HUDEP-2 (cell line): ENCODE results near the gene DCST1.

Source experiments
- DNase-seq, 76 experiments: peaks; one replicate each; lab custom pipeline; 2025; ENCODE audit not compliant: unreplicated experiment in 76 of 76; lab: John Stamatoyannopoulos, UW

DCST1 gene

DNA sequence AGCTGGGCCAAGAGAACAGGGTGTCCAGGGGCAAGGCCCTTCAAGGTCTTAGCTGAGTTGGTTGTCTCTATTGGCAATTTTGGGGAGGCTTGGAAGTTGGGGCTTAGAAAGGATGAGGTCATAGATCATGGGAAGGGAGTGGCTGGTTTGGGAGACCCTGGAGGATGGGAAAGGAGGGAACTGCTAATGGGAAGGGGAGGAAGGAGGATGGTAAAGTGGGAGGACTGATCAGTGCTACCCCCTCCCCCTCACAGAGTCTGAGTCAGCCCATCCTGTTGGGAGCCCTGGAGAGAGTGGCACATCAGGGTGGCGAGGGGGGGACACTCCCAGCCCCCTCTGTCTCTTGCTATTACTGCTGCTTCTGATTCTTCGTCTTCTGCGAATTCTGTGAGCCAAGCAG is 35.0 kb downstream of the DCST1 start:
- no peak for DNase-seq

DNA sequence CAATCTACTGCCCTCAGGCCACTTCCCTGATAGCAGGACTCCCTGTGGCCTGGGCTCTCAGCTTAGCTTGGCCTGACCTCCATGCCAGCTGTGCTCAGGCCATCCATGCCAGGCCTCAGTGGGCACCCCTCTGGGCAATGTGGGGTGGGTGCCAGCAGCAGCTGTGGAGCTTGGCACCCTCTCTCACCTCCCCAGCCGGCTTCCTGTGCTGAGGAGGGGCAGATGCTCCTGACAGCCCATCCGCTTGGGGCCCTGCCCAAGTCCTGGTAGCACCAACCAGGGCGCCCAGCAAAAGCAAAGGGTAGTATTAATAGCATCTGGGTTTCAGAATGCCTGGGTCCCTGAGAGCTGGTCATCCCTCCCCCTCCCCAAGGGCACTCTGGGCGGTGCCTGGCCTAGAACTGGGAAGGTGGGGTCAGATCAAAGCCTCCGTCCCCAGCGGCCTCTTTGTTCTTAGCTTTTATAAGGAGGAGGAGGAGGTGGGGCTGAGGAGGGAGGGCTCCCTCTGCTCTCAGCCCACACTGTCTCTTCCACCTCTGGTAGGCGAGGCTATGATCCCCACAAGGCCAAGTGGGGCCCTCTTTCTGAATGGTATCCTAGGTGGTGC is 36.0 kb downstream of the DCST1 start:
- DNase-seq = peak in 16 of 76 experiments; percentile 8 to 54 (median 28)

DNA sequence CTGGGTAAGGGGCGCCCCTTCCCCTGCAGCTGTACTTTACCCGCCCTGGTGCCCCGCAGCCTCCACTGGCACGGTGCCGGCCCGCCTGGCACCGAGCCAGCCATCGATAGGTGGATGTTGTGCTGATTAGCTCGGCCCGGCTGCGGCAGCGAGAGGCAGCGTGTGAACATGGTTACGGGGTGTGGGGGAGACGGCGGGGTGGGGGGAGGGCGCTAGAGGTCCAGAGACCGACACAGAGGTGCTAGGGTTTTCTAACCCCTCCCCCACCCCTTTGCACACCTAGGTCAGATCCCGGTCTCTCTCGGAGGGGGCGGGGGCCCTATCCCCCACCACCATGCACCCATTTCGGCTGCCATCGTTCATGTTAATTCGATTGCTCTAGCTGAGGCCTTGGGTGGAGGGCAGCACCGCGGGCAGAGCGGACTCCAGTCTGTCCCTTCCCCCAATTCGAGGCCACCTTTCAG is 36.6 kb downstream of the DCST1 start:
- peak in 3 of 76 experiments; percentile 37 to 54 (median 51) for DNase-seq

DNA sequence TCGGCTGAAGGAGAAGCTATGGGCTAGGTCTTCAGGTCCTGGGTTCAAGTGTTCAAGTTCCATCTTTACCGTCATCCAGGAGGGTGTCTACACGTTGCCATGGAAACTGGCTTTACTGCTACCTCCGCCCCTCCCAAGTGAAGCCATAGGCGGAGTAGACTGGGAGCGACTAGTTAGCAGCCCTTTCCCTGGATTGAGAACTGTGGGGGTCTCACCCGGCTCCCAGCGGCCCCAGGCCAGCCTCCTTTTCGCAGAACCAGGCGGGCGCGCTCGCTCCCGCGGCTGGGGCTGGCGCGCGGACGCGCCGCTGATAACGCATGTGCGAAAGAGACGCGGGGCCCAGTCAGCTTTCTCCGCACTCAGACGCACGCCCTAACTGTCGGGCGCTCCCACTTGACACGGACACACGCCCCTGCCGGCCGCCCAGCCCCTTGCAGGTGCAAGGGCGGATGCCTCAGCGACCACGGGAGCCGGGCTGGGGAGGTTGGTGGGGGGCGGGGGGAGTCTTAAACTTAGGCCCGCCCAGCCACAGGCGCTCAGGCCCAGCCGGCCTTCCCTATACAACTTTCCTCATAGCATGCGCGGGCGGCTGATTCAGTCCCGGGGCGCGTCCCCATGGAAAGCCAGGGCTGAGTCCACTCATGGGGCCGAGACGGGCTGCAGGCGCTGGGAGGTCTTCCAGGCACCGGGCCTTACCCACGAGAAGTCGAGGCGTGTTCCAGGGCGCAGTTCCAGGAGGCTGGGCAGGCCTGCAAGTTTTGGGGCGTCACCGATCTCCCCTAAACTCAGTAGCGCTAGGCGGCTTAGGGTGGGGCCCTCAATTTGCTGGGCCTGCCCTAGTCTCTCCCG is 37.3 kb downstream of the DCST1 start:
- DNase-seq = peak in 71 of 76 experiments; percentile 31 to 86 (median 70)

DNA sequence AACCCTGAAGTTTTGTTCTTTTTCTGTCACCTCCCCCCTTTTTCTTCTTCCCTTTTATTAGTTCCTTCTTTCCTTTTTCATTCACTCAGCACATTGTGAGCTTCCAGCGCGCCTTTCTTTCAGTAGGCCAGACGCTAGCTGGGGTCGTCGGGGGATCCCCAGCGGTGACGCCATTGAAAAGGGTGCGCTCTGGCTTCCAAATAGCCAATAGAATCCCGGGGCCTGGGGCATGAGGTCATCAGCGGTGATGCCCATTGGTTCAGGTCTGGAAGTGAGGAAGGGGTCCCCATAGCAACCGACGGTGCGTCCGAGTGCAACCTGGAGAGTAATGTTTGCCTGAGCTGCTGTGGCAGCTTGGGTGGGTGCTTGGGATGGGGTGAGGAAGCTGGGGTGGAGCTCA is 38.1 kb downstream of the DCST1 start:
- no peak for DNase-seq

DNA sequence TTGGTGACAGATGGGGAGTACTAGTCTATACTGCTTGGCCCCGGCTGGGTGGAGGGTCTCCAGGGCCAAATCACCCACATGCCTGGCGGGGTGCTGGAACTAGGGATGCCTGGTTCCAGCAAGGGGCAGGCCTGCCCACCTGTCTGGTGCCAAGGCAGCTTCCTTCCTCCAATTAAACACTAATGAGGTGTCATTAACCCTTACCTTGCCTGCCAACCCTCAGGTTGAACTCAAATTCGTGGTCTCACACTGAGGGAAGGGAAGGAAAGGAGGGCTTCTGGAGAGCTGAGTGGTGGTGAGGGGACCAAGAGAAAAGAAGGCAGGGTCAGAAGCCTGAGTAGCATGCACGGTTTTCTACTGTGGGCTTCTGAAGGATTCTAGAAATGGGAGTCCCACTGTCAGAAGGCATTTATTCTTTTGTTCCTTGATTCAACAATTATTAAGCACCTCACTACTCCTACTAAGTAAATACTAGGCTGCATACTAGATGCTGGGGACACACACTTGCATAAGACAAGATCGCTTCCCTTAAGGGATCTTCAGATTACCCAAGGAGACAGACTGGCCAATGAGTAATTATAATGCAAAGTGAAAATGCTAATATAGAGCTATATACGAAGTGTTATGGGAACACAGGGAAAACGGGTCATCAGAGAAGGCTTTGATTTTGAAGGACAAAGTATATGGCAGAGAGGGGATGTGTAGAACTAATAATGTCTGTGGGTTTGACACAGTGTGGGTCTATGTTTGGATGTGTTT is 39.1 kb downstream of the DCST1 start:
- DNase-seq = no peak

DNA sequence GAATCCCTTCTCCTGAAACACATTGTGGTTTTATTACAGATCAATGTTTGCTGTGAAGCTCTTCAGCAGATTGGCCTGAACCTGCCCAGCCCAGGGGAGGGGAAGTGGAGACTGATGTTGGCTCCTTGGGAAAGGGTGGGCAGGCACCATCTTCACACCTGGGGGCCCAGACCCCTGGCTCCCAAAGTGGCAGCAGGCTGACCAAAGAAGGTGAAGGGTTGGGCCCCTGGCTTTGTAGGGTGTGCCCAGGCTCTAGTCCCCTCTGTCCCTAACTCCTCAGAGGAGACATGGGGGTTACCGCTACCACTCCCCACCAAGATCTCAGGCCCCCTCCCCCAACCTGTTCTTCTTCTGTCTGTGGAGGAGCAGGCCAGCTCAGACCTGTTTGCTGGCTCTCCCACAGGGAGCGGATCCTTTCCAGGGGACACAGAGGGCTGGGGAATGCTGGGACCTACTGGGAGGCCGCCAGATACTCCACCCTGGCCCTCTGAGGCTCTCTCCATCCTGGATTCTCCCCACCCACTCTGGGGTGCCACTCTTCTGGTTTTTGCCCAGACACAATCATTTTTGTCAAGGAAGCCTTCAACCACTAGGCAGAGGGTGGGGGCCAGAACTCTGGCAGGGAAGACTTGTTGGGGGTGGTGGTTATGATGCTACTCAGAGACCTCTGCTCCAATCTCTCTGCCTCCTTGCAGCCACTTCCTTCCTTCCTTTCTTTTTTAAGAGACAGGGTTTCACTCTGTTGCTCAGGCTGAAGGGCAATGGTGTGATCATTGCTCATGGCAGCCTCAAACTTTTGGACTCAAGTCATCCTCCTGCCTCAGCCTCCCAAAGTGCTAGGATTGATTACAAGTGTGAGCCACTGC is 40.0 kb downstream of the DCST1 start:
- DNase-seq = no peak

DNA sequence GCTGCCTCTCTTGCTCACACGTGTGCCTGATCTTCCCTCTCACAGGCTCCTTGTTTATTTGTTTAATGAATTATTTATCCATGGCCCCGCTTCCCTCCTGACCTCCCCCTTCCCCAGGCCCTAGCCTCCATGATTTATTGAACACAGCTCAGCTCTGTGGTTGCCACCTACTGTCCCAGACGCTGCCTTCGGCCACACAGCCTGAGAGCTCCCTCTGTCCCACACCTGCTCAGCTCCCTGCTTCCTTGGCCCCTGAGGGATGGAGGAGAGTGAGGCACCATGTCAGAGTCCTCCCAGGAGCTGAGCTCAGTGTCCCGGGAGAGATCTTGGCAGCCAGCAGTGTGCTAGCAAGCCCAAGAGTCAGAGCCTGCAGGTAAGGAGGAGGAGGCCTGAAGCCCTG is 41.9 kb downstream of the DCST1 start:
- no peak for DNase-seq

DNA sequence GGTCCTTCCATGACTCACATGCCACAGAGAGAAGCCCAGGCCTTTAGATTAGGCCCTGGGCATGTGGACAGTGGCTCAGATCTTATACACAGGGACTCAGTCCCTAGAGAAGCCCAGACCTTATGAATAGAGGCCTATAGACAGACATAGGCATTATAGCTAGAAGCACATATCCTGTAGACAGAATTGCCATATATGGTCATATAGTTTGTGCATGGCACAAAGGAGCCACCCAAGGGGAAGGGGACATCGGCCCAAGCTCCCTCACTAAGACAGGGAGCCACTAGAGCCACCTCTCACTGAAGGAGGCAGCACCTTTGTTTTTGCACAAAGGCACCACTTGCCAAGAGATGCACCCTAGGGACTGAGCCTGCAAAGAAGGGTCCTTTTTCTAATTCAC is 42.7 kb downstream of the DCST1 start:
- no peak for DNase-seq

DNA sequence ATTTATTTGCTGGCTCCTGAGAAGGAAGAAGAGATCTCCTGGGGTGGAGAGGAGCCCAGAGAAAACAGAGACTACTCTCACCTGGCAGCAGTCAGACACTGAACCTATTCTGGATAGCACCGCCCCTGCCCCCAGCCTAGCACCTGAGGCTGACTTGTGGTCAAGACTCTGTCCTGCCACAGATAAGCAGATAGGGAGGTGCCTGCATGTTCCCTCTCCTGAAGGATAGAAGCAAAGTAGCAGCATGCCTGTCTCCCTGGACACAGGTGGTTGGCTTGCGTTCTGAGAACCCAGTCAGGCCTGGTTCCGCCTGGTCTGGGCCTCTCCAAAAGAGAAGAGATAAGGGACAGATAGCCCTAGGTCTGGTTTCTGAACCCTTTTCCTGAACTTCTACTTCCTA is 43.7 kb downstream of the DCST1 start:
- DNase-seq = no peak

DNA sequence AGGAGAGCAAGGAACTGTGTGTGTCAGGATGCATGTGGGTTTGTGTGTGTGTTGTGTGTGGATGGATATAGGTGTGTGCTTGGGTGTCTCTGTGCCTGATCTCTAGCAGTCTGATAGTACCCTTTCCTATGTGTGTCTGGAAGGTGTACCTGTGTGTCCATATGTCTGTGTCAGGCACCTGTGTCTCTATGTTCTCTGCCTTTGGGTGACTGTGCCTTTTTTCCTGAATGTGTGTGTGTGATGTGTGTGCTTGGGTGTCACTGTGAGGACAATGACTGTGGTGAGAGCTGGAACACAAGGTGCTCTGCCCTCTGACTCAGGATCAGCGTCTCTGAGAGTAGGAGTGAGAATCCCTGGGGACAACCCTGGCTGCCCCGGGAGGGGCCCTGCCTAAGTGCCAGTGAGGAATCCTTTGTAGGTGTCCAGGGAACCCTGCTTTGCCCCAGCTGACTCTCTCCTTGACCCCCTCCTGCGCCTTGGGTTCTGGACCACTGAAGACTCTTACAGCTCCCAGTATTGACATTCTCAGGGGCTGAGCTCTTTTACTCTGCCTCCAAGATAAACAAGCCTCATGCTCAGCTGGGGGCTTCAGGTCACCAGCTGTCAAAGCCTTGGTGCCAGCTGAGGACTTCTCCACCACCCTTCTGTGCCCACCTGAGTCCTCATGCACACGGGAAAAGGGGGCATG is 44.3 kb downstream of the DCST1 start:
- DNase-seq = no peak

DNA sequence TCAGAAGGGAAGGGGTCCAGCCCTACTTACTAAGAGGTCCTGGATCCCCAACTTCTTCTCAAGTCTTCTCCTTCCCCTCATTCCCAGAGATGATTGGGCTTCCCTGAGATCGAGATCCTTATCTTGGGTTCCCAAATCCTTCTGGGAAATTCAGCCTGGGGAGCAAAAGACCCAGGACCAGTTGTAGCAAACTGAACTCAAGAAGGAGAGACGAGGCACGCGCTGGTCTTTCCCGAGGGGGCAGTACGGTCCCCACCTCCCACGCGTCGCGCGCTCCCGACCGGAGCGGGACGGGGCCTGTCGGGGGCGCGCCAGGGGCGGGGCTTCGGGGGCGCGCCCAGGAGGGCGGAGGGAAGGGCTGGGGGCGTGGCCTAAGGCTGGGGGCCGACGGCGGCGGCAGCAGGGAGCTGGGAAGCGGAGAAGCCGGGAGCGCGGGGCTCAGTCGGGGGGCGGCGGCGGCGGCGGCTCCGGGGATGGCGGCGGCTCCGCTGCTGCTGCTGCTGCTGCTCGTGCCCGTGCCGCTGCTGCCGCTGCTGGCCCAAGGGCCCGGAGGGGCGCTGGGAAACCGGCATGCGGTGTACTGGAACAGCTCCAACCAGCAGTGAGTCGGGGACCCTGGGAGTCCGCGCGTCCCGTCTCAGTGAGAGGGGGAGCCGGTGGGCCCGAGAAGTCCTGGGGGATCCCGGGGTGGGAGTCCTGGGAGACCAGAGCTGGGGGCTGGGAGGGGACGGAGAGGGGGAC is 45.0 kb downstream of the DCST1 start, which contains the start of gene EFNA3:
TSS of gene EFNA3 (plus strand) at position 369 of the 741 bp plus-strand sequence. CDS start at position 474, 105 bp downstream.
- DNase-seq = peak in 54 of 76 experiments; percentile 11 to 73 (median 54)

DNA sequence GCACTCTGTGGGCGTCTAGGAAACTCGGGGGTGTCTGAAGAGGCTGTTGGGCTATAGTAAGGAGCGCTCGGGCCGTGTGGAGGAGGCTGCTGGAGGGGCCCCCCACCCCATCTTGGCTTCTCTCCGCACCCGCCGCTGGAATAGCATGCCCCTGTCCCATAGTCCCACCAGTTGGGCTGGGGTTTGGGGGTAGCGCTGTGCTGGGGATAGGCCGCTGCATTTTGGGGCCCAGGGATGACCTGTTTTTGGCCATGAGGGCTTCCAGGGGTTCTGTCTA is 45.5 kb downstream of the DCST1 start:
- DNase-seq = no peak

DNA sequence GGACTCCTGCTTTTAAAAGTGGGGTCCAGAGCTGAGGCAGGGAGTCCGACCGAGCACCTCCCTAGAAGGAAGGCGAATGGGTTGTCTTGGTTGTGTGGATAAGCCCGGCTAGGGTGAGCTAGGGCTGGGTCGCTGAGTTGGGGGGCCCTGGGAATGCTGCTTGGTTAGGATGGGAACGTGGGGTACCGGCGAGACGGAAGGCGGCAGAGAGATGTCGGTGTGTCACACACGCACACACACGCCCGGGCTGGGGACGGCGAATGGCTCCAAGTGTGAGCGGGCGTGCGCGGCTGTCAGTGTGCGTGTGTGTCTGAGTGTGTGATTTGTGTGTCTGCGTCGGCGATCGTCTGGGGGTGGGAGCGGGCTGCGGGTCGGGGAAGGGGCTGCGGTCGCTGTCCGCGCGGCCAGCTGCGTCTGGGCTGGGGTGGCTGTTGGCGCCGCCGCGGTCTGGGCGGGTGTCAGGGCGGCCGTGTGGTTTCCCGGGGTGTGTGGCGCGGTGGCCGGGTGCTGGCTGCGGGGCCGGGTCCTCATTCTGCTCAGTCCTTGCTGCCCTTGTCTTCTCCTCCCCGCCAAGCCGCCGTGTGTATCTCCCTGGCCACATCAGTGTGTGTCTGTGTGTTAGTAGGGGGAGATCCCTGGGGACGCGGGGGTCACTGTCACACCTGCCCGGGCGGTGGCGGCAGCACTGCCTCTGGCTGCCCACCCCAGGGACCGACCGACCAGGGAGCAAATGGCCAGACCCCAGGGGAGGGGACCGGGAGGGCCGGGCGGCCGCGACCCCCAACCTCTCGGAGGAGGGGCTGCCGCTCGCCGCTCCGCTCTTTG is 46.1 kb downstream of the DCST1 start:
- DNase-seq = peak in 3 of 76 experiments; percentile 19 to 26 (median 22)

DNA sequence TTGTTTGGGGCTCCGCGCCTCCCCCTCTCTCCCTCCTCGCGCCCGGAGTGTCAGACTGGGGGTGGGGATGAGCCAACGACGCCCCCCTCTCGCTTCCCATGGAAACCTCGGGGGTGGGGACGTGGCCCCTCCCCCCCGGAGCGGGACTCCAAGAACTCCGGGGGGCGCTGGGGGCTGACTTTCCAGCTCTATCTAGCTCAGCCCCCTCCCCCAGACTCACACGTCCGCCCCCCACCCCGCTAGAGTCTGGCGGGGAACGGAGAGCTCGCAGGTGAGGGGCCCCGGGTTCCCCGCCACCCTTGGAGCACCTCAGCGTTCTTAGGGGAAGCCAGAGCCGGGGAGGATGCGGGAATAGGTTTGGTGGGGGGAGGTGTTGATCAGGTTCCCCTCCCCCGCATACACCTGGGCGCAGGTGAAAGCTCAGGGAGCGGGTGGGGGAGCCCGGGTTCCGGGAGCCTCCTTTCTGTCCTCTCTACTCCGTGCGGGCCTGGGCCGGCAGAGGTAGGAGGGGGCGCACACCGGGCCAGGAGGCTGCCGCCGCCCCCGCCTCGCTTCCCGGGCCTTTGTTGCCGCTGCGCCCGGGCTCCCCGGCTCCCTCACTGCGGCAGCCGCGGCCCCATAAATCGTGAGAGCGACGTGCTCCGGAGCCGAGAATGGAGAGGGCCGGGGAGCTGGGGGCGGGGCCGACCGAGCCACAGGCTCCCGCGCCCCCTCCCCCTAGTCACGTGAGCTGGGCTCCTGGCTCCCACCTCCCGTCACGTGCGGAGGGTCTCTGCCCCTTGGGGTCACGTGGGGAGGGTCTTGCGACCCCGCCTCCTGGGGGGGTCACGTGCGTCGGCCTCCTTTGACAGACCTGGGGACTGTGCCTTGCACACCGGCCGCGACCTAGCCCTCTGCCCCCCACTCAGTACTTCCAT is 46.9 kb downstream of the DCST1 start:
- DNase-seq = no peak

DNA sequence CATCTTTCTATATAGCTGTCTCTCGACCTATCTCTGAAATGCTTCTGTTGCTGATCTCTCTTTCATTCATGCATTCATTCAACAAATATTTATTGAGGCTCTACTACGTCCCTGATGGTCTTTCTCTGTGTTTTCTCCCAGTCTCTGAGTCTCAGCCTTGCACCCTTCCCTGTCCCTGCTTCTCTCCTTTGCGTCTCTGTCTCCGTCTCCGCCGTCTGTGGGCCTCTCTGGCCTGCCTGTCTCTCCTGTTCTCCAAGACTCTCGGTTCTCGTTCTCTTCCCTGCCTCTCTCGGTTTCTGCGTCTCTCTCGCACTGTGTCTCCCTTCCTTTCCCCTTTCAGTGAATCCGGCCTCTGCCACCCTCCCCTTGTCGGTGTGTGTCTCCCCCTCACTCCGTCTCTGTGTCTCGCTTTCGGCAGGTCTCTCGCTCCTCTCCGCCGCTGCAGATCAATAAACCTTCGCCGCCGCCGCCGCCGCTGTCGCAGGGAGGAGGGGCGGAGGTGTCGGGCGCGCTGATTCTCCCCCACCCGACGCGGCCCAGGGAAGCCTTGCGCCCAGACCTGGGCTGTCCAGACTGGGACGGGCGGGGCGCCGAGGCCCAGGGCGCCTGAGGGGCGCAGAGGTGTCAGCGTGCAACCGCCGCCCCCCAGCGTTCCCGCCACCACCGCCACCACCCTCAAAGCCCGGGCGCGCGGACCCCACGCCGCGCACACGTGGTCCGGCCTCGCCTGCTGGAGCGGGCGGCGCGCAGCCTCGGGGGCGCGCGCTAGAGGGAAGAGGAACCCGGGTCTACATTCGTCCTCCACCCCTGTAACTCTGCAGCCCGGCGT is 48.1 kb downstream of the DCST1 start:
- no peak for DNase-seq
